Kidney tubule cell (primary cell): Measurements from ENCODE around the gene ORC1.
A peak's percentile ranks its signal among the peaks of the same experiment; 100 is the strongest.

ENCODE experiments used
- DNase-seq: peaks from one replicate; pipeline ENCODE4 v3.0.0-alpha.2; 2018; ENCODE audit warnings: low spot score

ORC1 gene

GRCh38 chr1:52404116-52404974, at the start of gene ORC1, which contains the start of gene PRPF38A:
Gene ORC1, minus strand, starts transcription at chr1:52404423. Its CDS starts 2,200 bp downstream, at chr1:52402223.
Gene PRPF38A, plus strand, starts transcription at chr1:52404602. Its CDS starts 148 bp downstream, at chr1:52404750.
- peak; percentile 98 for DNase-seq

- no peak for DNase-seq
Measured at GRCh38 chr1:52444463-52444862, 40.2 kb upstream of the ORC1 start.

GRCh38 chr1:52439976-52440375, 35.8 kb upstream of the ORC1 start:
- no peak for DNase-seq

GRCh38 chr1:52436817-52437216, 32.6 kb upstream of the ORC1 start:
- no peak for DNase-seq

GRCh38 chr1:52435650-52436049, 31.4 kb upstream of the ORC1 start:
- no peak for DNase-seq

- no peak for DNase-seq
Measured at GRCh38 chr1:52435211-52435610, 31.0 kb upstream of the ORC1 start.

- DNase-seq: no peak
Measured at GRCh38 chr1:52432807-52433206, 28.6 kb upstream of the ORC1 start.

GRCh38 chr1:52427152-52427551, 22.9 kb upstream of the ORC1 start:
- DNase-seq: no peak

- DNase-seq: no peak
Measured at GRCh38 chr1:52426371-52426770, 22.1 kb upstream of the ORC1 start.

GRCh38 chr1:52424813-52425212, 20.6 kb upstream of the ORC1 start:
- no peak for DNase-seq

GRCh38 chr1:52424231-52424636, 20.0 kb upstream of the ORC1 start:
- DNase-seq: no peak

- DNase-seq: no peak
Measured at GRCh38 chr1:52423771-52424170, 19.5 kb upstream of the ORC1 start.

- no peak for DNase-seq
Measured at GRCh38 chr1:52423055-52423454, 18.8 kb upstream of the ORC1 start.

GRCh38 chr1:52420713-52421112, 16.5 kb upstream of the ORC1 start:
- no peak for DNase-seq

GRCh38 chr1:52416811-52417210, 12.6 kb upstream of the ORC1 start:
- no peak for DNase-seq

GRCh38 chr1:52414942-52415341, 10.7 kb upstream of the ORC1 start:
- DNase-seq: no peak

- DNase-seq: no peak
Measured at GRCh38 chr1:52413410-52413989, 9.3 kb upstream of the ORC1 start.

- no peak for DNase-seq
Measured at GRCh38 chr1:52404975-52405338, 734 bp upstream of the ORC1 start.

- peak; percentile 81 for DNase-seq
Measured at GRCh38 chr1:52403566-52404115, 582 bp downstream of the ORC1 start.

- DNase-seq: peak; percentile 58
Measured at GRCh38 chr1:52402860-52403240, 1.4 kb downstream of the ORC1 start.

- no peak for DNase-seq
Measured at GRCh38 chr1:52400131-52400530, 4.1 kb downstream of the ORC1 start.

- DNase-seq: no peak
Measured at GRCh38 chr1:52399629-52400028, 4.6 kb downstream of the ORC1 start.

GRCh38 chr1:52393174-52393573, 11.0 kb downstream of the ORC1 start:
- DNase-seq: no peak
